AG04450 (cell line): Measurements from ENCODE around the gene NAP1L4. TPM values are rescaled to one million over a fixed set of nuclear protein-coding genes. Genes with fewer than 3 reads are reported as not detected.

Source experiments
- CTCF ChIA-PET: fragments of 300-600, 350-600 bp; formaldehyde crosslinking; extraction: SDS; loops from one replicate; lab custom pipeline; 2022; ENCODE audit warnings: antibody characterized with exemption, inconsistent platforms; lab: Charles Lee
- POLR2A ChIA-PET: fragments of 350-600 bp; formaldehyde crosslinking; extraction: SDS; loops from one replicate; lab custom pipeline; 2021; ENCODE audit warnings: antibody characterized with exemption, inconsistent platforms; lab: Yijun Ruan, JAX
- DNase-seq: peaks from one replicate; pipeline ENCODE4 v3.0.0-alpha.2; 2011; ENCODE audit warnings: low read depth, low spot score
- H3K27ac ChIP-seq: one replicate; pipeline ENCODE4 v1.5.1; 2012; ENCODE audit warnings: low read depth, low read length, control low read depth
- H3K27me3 ChIP-seq: one replicate; pipeline ENCODE4 v1.6.0; 2012; ENCODE audit warnings: low read length; ENCODE audit not compliant: control insufficient read depth, insufficient read depth
- H3K4me3 ChIP-seq: 2 replicates; pipeline ENCODE4 v1.5.1; 2011; ENCODE audit warnings: mild to moderate bottlenecking, low read depth, low read length, control low read depth
- H3K9me3 ChIP-seq: 2 replicates; pipeline ENCODE4 v1.5.1; 2012; ENCODE audit warnings: low read length; ENCODE audit not compliant: control insufficient read depth, insufficient read depth
- polyA plus RNA-seq: library from polyadenylated mRNA; depleted of rRNA; stranded (reverse); fragments of >200 nt; gene quantifications from 2 replicates; pipeline ENCODE4 v1.2.3, GENCODE V29; 2011
- TF ChIP-seq, protein P1 (sequence below): IDR thresholded peaks from 2 replicates; pipeline ENCODE4 v1.5.1; 2011; ENCODE audit warnings: low read depth, low read length, control low read depth, inconsistent platforms

NAP1L4 gene
- polyA plus RNA-seq, 1 experiment: 107 TPM

- Histone ChIP-seq H3K9me3 (no peaks in the 10 kb centered on the region), H3K4me3 (no peak overlapping the region), H3K27ac (no peak overlapping the region), H3K27me3 (no peaks in the 10 kb centered on the region)
- no peak for DNase-seq
- ChIA-PET CTCF (interaction anchor here (0.6 to 0.8 kb wide), 2 partner anchors 51 to 134 kb away, joined by 3 to 4 read pairs; no protein-coding TSS in a partner anchor), POLR2A (interaction anchor here (0.7 kb wide), 1 partner anchor 14 kb away, joined by 3 read pairs; no protein-coding TSS in a partner anchor)
- TF ChIP-seq, protein P1, sequence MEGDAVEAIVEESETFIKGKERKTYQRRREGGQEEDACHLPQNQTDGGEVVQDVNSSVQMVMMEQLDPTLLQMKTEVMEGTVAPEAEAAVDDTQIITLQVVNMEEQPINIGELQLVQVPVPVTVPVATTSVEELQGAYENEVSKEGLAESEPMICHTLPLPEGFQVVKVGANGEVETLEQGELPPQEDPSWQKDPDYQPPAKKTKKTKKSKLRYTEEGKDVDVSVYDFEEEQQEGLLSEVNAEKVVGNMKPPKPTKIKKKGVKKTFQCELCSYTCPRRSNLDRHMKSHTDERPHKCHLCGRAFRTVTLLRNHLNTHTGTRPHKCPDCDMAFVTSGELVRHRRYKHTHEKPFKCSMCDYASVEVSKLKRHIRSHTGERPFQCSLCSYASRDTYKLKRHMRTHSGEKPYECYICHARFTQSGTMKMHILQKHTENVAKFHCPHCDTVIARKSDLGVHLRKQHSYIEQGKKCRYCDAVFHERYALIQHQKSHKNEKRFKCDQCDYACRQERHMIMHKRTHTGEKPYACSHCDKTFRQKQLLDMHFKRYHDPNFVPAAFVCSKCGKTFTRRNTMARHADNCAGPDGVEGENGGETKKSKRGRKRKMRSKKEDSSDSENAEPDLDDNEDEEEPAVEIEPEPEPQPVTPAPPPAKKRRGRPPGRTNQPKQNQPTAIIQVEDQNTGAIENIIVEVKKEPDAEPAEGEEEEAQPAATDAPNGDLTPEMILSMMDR: no peak
Measured at GRCh38 chr11:2980168-2980840, 11.8 kb downstream of the NAP1L4 start.

DNA sequence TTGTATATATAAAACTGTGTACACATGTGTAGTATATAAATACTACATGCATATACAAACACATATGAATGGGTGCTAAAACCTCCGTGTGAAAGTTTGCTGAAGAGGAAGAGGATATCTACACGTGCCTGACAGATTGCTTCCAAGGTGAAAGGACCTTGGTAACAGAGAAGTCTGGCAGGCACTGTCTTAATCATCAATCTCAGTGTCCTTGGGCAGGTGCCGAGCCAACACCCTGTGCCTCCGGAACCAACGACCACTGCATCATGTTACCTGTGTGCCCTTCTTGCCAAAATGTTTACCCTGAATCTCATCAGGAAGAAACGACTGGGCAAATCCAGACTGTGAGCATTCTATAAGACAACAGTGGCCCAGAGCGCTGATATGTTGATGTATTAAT is 15.0 kb downstream of the NAP1L4 start:
- ChIA-PET POLR2A (no interaction called here), CTCF (interaction anchor here (1.5 kb wide), 1 partner anchor 24 kb away, joined by 4 read pairs; no protein-coding TSS in a partner anchor)
- H3K4me3 ChIP-seq: no peak overlapping the region
- H3K9me3 ChIP-seq: no peaks in the 10 kb centered on the region
- DNase-seq: no peak
- H3K27ac ChIP-seq: no peak overlapping the region
- H3K27me3 ChIP-seq: no peaks in the 10 kb centered on the region
- TF ChIP-seq, protein P1: no peak

GRCh38 chr11:2976294-2977063 is 15.7 kb downstream of the NAP1L4 start:
- ChIA-PET CTCF (interaction anchor here (0.5 to 1.6 kb wide), 7 partner anchors 12 to 441 kb away, joined by 3 to 4 read pairs (median 3); no protein-coding TSS in a partner anchor), POLR2A (interaction anchor here (1.0 kb wide), 1 partner anchor 16 kb away, joined by 3 read pairs; the partner anchor contains the start of gene NAP1L4)
- DNase-seq: no peak
- TF ChIP-seq, protein P1: no peak
- Histone ChIP-seq H3K27me3 (no peaks in the 10 kb centered on the region), H3K9me3 (no peaks in the 10 kb centered on the region), H3K4me3 (no peak overlapping the region), H3K27ac (no peak overlapping the region)

- Histone ChIP-seq H3K27me3 (no peaks in the 10 kb centered on the region), H3K27ac (no peak overlapping the region), H3K4me3 (no peak overlapping the region), H3K9me3 (no peaks in the 10 kb centered on the region)
- POLR2A ChIA-PET: interaction anchor here (1.0 kb wide), 1 partner anchor 17 kb away, joined by 3 read pairs; the partner anchor contains the start of gene NAP1L4
- no peak for DNase-seq
- TF ChIP-seq, protein P1: peak; percentile 58
- CTCF ChIA-PET: interaction anchor here (0.7 to 2.2 kb wide), 11 partner anchors 11 to 442 kb away, joined by 3 to 7 read pairs (median 3); no protein-coding TSS in a partner anchor
Measured at GRCh38 chr11:2975594-2975993, 16.5 kb downstream of the NAP1L4 start.
